IPS-15b (cell line): ENCODE data around the gene MLYCD.

Source experiments
- H3K27me3 ChIP-seq: one replicate; pipeline ENCODE4 v1.6.1; 2013; ENCODE audit warnings: low read length; ENCODE audit not compliant: control insufficient read depth, insufficient read depth
- H3K36me3 ChIP-seq: one replicate; pipeline ENCODE4 v1.6.1; 2013; ENCODE audit warnings: low read length; ENCODE audit not compliant: control insufficient read depth, insufficient read depth
- H3K4me1 ChIP-seq: one replicate; pipeline ENCODE4 v1.6.1; 2013; ENCODE audit warnings: mild to moderate bottlenecking, low read length; ENCODE audit not compliant: control insufficient read depth, insufficient read depth
- H3K4me3 ChIP-seq: one replicate; pipeline ENCODE4 v1.5.1; 2013; ENCODE audit warnings: low read depth, low read length
- H3K9ac ChIP-seq: one replicate; pipeline ENCODE4 v1.6.1; 2013; ENCODE audit warnings: low read depth, mild to moderate bottlenecking, low read length
- H3K9me3 ChIP-seq: one replicate; pipeline ENCODE4 v1.6.1; 2013; ENCODE audit warnings: mild to moderate bottlenecking, low read length; ENCODE audit not compliant: control insufficient read depth, insufficient read depth

The MLYCD gene

DNA sequence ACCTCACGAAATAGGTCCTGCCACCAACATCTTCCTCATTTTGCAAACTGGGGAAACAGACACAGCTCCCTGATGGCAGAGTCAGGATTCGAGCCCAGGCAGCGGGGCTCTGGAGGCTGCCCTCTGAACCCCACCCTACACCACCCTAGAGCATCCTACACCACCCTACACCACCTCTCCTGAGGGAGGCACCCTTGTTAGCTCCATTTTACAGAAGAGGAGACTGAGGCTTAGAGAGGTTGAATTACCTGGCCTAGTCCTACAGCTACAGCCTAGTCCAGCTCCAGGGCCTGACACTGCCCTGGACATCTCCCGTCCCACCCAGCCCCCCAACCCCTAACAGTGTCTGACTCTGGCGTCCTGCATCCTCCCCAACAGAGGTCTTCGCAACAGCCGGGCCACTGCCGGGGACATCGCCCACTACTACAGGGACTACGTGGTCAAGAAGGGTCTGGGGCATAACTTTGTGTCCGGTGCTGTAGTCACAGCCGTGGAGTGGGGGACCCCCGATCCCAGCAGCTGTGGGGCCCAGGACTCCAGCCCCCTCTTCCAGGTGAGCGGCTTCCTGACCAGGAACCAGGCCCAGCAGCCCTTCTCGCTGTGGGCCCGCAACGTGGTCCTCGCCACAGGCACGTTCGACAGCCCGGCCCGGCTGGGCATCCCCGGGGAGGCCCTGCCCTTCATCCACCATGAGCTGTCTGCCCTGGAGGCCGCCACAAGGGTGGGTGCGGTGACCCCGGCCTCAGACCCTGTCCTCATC is 65.9 kb downstream of the MLYCD start:
- no peak overlapping the region for H3K9ac ChIP-seq
- H3K27me3 ChIP-seq, result peaks cover 5% of the 10 kb centered on the region
- H3K36me3 ChIP-seq, result no peaks in the 10 kb centered on the region
- no peaks in the 10 kb centered on the region for H3K9me3 ChIP-seq
- no peaks in the 10 kb centered on the region for H3K4me1 ChIP-seq
- no peak overlapping the region for H3K4me3 ChIP-seq

DNA sequence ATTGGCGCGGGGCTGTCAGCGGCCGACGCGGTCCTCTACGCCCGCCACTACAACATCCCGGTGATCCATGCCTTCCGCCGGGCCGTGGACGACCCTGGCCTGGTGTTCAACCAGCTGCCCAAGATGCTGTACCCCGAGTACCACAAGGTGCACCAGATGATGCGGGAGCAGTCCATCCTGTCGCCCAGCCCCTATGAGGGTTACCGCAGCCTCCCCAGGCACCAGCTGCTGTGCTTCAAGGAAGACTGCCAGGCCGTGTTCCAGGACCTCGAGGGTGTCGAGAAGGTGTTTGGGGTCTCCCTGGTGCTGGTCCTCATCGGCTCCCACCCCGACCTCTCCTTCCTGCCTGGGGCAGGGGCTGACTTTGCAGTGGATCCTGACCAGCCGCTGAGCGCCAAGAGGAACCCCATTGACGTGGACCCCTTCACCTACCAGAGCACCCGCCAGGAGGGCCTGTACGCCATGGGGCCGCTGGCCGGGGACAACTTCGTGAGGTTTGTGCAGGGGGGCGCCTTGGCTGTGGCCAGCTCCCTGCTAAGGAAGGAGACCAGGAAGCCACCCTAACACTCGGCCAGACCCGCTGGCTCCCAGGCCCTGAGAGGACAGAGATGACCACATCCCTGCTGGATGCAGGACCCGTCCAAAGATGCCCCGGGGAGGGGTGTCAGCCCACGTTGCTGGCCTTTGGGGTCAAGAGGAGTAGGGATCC is 66.7 kb downstream of the MLYCD start:
- Histone ChIP-seq H3K4me1 (no peaks in the 10 kb centered on the region), H3K9ac (no peak overlapping the region), H3K9me3 (no peaks in the 10 kb centered on the region), H3K36me3 (no peaks in the 10 kb centered on the region), H3K27me3 (peaks cover 5% of the 10 kb centered on the region), H3K4me3 (no peak overlapping the region)

DNA sequence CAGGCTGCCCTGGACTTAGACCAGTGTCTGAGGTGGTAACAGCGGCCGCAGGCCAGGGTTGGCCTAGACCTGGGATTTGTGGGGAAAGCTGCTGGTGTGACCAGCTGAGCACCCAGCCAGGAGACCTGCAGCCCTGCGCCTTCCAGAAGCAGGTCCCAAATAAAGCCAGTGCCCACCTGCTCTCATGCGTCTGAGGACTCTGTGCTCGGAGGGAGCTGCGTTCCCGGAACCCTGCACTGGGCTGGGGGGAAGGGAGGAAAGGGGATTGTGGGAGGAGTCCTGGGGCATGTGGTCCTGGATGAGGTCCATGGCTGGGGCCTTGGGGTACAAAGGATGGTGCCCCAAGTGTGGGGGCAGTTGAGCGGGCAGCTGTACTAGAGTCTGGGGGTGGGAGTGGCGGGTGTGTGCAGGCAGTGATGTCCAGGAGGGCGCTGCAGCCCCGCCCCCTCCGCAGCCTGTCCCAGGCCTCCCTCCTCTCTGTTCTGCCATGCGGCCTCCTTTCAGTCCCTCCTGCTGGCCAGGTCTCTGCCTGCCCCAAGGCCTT is 67.3 kb downstream of the MLYCD start:
- no peak overlapping the region for H3K9ac ChIP-seq
- H3K4me1 ChIP-seq, result no peaks in the 10 kb centered on the region
- peaks cover 5% of the 10 kb centered on the region for H3K27me3 ChIP-seq

DNA sequence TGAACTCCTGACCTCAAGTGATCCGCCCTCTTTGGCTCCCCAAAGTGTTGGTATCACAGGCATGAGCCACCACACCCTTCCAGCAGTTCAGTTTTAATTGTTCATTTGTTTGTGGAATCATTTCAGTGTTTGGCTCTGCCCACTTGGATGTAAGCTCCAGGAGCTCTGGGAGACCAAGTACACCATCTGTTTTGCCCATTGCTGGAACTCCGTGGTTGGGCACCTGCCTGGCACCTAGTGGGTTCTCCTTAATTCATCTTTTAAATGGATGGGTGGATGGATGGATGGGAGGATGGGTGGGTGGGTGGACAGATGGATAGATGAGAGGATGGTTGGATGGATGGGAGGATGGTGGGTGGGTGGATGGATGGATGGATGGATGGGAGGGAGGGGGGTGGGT is 68.2 kb downstream of the MLYCD start:
- no peaks in the 10 kb centered on the region for H3K9me3 ChIP-seq
- no peaks in the 10 kb centered on the region for H3K36me3 ChIP-seq
- no peak overlapping the region for H3K4me3 ChIP-seq
- H3K27me3 ChIP-seq, result peaks cover 5% of the 10 kb centered on the region
- no peaks in the 10 kb centered on the region for H3K4me1 ChIP-seq
- no peak overlapping the region for H3K9ac ChIP-seq

More for the DNA sequence above, 67.3 kb downstream of the MLYCD start:
- Histone ChIP-seq H3K9me3 (no peaks in the 10 kb centered on the region), H3K4me3 (no peak overlapping the region), H3K36me3 (no peaks in the 10 kb centered on the region)

DNA sequence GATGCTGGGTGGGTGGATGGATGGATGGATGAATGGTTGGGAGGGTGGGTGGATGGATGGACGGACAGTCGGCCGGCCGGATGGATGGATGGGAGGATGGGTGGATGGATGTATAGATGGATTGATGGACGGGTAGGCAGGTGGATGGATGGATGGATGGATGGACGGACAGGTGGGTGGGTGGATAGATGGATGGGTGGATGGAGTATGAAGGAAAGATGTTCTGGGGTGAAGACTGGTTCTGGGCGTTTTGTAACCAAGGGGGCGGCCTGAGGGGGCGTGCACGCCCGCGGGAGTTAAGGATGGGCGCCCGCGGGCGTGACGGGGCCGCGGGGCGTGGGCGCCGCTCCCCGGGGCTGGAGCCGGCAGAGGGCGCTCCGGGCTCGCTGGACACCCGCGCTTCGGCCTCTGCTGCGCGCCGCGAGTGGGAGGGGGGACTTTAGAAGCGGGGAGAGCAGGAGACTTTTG is 69.0 kb downstream of the MLYCD start, which contains the start of gene NECAB2:
NECAB2 (plus strand) TSS at position 407 of the 468 bp plus-strand sequence. CDS start 405 bp downstream, outside the sequence.
- Histone ChIP-seq H3K9me3 (no peaks in the 10 kb centered on the region), H3K36me3 (no peaks in the 10 kb centered on the region), H3K4me1 (no peaks in the 10 kb centered on the region), H3K27me3 (peaks cover 5% of the 10 kb centered on the region), H3K4me3 (peak within 1 kb of the TSS; percentile 61), H3K9ac (no peak within 1 kb of the TSS)

DNA sequence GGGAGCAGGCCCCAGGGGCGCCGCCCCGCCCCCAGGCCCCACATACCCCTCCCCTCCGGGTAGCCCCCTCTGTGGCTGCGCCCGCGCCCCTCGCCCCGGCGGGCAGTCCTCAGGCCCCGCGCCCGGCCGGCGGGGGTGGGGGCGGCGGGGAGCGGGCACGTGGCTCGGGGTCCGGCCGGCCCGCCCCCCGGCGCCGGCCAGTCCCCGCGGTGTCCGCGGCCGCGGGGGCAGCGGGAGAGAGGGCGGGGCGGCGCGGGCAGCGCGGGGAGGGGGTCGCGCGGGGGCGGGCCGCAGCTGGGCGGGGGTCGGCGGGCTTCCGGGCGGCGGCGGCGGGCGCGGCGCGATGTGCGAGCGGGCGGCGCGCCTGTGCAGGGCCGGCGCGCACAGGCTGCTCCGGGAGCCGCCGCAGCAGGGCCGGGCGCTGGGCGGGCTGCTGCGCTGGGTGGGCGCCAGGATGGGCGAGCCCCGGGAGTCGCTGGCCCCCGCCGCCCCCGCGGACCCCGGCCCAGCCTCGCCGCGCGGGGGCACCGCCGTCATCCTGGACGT is 69.5 kb downstream of the MLYCD start:
- no peaks in the 10 kb centered on the region for H3K36me3 ChIP-seq
- no peaks in the 10 kb centered on the region for H3K9me3 ChIP-seq
- H3K4me1 ChIP-seq, result no peaks in the 10 kb centered on the region
- peaks cover 5% of the 10 kb centered on the region for H3K27me3 ChIP-seq
- no peak overlapping the region for H3K4me3 ChIP-seq
- no peak overlapping the region for H3K9ac ChIP-seq

DNA sequence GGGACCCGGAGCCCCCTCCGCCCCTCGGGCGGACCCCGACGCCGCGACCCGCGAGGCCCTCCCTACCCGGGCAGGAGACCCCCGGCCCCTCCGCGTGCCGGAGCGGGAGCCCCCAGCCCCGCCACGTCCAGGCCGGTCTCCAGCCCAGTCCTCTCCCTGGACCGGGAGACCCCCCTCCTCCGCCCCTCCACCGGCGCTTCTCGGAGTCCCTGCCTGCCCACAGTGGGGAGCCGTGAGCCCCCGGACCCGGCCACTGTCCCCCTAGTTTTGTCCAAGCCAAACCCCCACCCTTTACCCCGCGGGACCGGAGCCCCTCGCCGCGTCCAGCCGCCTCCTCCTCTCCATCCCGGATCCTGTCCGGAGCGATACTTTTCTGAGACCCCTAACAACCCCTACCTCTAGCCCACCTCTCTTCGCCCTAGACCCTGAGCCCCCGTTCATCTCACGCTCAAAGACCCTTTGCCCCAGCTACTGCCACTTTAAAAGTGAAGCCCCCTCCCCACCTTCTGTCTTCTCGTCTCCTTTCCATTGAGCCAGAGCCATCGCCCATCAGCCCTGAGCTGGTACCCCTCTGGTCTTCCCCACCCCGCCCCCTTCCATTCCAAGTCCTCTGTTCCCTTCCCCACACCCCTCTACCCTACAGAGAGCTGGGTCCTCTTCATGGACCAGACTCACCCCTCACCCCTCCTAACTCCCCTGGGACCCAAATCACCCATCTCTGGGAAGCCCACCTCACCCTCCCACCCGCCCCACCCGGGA is 70.2 kb downstream of the MLYCD start:
- Histone ChIP-seq H3K9ac (no peak overlapping the region), H3K36me3 (no peaks in the 10 kb centered on the region), H3K4me3 (peak overlapping the region; percentile 61), H3K4me1 (no peaks in the 10 kb centered on the region), H3K27me3 (peaks cover 5% of the 10 kb centered on the region), H3K9me3 (no peaks in the 10 kb centered on the region)

DNA sequence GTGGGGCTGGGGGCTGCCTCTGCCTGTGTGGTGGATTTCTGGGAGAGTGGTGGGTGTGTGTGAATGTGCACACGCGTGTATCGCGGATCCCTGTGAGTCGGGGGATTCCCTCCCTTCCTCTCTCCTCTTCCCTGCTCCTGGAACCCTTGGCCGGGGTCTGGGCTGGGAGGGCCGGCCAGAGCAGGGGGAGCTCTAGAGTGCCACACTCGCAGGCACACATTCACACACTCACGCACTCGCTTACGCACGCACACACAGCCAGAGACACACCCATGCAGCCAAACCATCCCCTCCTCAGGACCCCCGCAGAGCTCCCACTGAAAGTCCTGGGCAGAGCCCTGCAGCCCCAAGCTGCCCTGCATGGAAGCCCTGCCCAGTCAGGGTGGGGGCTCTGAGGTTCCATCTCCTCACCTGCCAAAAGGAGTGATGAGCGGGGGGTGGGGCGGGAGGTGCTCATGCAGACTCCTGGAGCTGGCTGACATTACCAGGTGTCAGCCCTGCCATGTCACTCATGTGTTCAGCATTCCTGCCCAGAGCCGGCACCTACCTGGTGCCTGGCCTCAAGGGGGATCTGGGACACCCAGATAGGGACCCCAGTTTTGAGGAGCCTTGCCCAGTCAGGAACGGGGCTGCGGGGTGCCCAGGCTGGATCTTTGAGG is 71.0 kb downstream of the MLYCD start:
- H3K4me1 ChIP-seq, result no peaks in the 10 kb centered on the region
- no peaks in the 10 kb centered on the region for H3K36me3 ChIP-seq
- H3K9me3 ChIP-seq, result no peaks in the 10 kb centered on the region
- peaks cover 5% of the 10 kb centered on the region for H3K27me3 ChIP-seq
- no peak overlapping the region for H3K9ac ChIP-seq
- peak overlapping the region; percentile 61 for H3K4me3 ChIP-seq

DNA sequence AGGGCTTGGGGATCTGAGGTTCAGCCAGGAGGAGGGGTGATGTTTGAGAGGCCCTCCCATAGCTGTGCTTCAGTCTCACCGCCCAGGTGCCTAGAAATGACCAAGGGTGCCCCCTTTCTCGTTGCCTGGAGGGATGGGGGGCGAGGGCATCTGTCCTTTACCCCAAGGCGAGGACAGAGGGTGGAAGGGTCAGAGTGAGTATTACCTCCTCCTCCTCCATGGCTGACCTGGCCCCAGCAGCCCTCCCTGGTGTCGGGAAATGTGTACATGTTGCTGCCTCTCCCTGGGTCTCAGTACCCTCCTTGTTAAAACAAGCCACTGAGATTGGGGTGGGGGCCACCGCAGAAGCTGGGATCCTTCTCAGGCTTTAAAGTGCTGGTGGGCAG is 71.5 kb downstream of the MLYCD start:
- no peaks in the 10 kb centered on the region for H3K36me3 ChIP-seq
- no peaks in the 10 kb centered on the region for H3K4me1 ChIP-seq
- H3K9me3 ChIP-seq, result no peaks in the 10 kb centered on the region
- H3K27me3 ChIP-seq, result peaks cover 5% of the 10 kb centered on the region
- no peak overlapping the region for H3K9ac ChIP-seq
- no peak overlapping the region for H3K4me3 ChIP-seq

DNA sequence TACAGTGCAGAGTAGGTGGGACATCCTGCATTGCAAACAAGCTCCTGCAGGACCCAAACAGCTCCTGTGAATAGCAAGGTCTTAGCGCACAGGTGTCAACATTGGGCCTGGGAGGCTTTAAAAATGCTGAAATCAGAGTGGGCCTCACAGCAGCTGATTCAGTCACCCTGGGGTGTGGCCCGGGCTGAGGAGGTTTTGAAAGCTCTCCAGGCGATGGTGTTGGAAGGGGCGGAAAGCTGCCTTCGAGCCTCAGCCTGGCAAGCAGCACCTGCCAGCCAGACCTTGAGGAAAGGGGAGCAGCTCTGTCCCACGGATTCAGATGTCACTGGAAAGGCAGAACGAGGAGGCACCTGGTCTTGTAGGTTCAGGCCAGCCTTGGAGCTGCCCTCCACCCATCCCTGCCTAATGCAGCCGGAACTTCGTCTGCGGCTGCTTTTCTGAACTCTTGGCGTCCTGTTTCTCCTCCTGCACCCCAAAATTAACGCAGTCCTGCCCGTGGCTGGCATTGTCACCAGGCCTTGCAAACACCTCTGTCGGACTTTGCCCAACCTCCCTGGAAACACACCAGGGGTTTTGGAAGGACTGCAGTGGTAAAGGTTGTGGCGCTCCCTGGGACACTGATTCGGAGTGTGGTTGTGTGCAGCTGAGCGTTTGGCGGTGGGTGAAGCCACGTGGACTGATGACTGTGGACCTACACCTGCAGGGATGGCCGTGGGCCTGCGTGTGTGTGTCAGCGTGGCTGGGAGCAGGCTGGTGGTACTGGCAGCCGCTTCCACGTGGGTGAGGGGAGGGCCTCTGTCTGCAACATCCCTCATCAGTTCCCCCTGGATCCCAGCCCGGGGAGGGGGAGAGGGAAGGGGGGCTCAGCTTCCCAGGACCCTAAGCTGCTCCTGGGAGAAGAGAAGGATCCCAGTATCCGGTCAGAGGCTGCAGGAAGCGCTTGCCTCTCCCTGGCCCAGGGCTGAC is 72.5 kb downstream of the MLYCD start:
- Histone ChIP-seq H3K9me3 (no peaks in the 10 kb centered on the region), H3K36me3 (no peaks in the 10 kb centered on the region), H3K4me1 (no peaks in the 10 kb centered on the region), H3K9ac (no peak overlapping the region), H3K4me3 (no peak overlapping the region), H3K27me3 (peaks cover 5% of the 10 kb centered on the region)
